Ovary (tissue), 3 donors: ENCODE measurements around the gene MYRF.

ENCODE experiments used
- EP300 ChIP-seq: sonication (generic); formaldehyde crosslinking; IDR thresholded peaks from one replicate; pipeline ENCODE4 v1.6.1; 2017; ENCODE audit warnings: antibody characterized with exemption
- POLR2A ChIP-seq: fragments of 450-650 bp; IDR thresholded peaks from one replicate; pipeline ENCODE4 v1.6.1; 2017; ENCODE audit warnings: antibody characterized with exemption, mild to moderate bottlenecking, moderate library complexity
- TF ChIP-seq, protein P1 (sequence below), 3 donors: fragments of 450-650 bp in 2 of 3; fragments of 200-600 bp in 1 of 3; IDR thresholded peaks; one replicate each; pipeline versions ENCODE4 v1.5.1 to v1.8.0; 2016 to 2022; ENCODE audit warnings: antibody characterized with exemption in 3 of 3, mild to moderate bottlenecking in 1 of 3
- donor health status: DM: no; HTN: no; CAD: no.

DNA sequence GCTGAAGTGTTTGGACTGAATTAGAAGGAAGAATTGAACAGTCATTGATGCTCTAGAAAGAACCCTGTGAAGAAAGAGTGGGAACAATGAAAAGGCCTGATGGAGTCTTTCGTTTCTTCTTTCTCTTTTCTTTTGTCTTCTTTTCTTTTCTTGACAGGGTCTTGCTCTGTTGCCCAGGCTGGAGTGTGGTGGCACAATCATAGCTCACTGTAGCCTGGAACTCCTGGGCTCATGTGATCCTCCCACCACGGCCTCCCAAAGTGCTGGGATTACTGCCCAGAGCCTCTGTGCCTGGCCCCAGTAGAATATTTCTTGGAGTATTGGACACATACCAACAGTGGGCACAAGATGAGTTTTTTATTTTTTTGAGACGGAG lies 41.4 kb downstream of the MYRF start:
- TF ChIP-seq, protein P1, sequence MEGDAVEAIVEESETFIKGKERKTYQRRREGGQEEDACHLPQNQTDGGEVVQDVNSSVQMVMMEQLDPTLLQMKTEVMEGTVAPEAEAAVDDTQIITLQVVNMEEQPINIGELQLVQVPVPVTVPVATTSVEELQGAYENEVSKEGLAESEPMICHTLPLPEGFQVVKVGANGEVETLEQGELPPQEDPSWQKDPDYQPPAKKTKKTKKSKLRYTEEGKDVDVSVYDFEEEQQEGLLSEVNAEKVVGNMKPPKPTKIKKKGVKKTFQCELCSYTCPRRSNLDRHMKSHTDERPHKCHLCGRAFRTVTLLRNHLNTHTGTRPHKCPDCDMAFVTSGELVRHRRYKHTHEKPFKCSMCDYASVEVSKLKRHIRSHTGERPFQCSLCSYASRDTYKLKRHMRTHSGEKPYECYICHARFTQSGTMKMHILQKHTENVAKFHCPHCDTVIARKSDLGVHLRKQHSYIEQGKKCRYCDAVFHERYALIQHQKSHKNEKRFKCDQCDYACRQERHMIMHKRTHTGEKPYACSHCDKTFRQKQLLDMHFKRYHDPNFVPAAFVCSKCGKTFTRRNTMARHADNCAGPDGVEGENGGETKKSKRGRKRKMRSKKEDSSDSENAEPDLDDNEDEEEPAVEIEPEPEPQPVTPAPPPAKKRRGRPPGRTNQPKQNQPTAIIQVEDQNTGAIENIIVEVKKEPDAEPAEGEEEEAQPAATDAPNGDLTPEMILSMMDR (IDR thresholded peaks at IDR 0.05), result no peak
- no peak for TF ChIP-seq POLR2A
- TF ChIP-seq EP300, result no peak
